ENCODE results near the gene CALHM6.
"Not testable (repeated sequence)": the region's sequence is repeated elsewhere in the genome, so short reads cannot be mapped to it uniquely, and the experiment has no call there.

The CALHM6 gene

DNA sequence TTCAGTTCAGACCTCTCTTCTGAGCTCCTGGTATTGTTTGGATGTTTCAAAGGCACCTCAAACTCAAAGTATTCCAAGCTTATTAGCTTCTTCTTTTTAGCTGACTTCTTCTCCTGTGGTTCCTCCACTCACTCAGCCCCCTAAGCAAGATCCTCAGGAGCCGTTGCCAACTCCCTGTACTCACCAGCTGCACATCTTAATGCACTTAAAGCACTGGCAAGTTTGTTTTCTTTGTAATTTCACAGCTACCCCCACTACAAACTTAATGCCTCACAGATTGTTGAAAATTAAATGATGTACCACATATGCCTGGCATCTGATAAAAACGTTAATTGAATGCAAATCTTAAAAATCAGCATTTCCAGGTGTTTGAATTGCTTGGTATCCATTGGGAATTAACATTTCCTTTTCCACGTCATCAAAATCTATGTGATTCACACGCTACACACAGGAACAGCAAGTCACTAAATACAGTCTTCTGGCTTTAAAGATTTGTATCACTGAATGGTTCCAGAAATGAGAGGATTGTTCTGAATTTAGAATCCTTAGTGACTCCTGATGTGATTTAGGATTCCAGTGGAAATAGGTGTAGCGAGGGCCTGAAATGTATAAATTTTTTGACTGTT is 24.5 kb downstream of the CALHM6 start:
- no peak for DNase-seq

DNA sequence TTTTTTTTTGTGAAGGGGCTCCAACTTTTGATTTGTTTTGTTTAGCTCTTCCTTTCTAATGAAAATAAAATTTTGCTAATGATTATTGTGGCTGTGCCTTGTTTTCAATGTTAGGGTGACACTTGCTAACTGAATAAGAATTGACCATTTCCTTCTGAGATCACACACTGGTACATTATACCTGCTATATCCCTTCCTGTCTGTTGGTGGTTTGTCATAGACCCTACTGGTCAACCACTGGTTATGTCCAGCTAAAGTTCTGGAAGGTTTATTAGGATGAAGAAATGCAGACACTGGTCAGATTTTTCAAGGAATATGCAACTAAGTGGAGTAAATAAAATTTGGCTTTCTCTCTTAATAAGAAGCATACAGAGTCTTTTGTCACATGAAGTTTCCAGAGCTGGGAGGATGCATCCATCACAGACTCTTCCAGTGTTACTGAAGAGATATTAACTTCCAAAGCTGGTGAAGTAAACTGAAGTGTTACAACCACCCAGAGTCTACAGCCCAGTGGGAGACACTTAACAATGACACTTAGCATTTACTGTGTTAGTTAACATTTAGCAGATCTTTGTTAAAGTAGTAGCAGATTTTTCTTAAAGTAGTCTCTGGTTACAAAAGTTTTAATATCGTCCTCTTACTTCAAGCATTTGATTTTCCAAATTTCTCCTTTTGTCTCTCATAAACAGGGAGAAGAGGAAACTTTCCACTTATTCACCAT is 30.6 kb downstream of the CALHM6 start:
- no peak for DNase-seq

DNA sequence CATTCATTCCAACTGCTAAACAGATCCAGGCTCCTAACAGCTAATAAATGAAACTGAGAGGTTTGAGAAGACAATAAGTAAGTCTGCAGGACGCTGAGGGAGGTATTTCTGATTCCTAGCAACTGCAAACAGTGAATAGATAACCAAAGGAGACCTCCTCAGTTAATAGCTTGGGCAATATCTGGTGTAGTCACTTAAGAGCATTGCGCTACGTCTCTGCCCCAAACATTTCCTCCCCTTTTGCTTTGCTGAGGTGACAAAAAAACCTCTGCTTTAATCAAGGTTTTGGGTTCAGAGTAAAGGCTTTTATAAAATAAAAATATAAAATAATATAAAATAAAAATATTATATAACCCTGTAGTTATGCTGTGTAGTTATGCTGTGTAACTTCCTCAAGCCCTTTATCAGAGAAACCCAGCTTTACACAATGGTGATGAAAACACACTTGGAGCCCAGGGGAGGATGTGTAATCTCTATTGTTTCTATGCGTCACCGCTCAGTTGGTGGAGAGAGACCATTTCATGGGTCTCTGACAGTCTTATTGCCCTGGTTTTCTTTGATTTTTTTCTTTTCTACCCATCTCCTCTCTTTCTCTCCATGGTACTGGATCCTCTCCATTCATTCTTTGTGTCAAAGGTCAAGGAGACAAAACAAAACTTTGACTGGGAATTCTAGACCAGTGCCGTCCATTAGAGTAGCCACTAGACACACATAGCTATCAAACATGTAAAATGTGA is 31.3 kb downstream of the CALHM6 start:
- DNase-seq: no peak

DNA sequence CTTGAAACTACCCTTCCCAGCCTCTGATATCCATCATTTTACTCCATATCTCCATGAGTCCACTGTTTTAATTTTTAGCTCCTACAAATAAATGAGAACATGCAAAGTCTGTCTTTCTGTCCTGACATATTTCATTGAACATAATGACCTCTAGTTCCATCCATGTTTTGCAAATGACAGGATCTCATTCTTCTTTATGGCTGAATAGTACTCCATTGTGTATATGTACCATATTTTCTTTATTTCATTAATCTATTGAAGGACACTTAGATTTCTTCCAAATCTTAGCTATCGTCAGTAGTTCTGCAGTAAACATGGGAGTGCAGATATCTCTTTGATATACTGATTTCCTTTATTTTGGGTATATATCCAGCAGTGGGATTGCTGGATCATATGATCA is 34.0 kb downstream of the CALHM6 start:
- not testable (repeated sequence) for DNase-seq

DNA sequence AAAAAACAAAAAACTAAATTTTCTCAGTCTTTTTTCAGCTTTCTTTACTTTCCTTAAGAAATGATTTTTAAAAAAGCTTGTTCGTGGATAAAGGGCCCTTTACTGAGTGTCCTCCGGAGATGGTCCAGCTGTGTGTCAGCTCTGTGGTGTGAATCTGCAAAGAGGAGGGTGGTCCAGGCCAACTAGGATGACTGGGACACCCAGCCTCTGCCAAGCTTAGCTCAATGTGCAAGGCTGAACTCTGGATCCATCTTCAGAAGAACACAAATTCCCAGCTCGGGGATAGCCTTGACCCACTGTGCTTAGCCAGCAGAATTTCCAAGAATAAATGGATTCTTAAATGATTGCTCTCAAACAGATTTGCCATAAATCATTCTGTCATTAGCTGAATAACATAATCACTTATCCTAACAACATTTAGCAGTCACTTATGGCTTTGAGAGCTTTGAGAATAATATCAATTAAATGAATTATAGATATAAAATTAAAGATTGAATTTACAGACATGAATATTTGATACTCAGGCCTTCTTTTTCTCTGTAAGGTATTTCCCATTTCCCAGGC is 36.0 kb downstream of the CALHM6 start:
- DNase-seq: no peak

DNA sequence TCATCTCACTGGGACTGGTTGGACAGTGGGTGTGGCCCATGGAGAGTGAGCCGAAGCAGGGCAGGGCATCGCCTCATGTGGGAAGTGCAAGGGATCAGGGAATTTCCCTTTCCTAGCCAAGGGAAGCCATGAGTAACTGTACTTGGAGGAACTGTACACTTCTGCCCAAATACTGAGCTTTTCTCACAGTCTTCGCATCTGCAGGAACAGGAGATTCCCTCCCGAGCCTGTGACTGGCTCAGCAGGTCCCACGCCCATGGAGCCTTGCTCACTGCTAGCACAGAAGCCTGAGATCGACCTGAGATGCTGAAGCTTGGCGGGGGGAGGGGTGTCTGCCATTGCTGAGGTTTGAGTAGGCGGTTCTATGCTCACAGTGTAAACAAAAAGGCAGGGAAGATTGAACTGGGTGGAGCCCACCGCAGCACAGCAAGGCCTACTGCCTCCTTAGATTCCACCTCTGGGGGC is 39.8 kb downstream of the CALHM6 start:
- DNase-seq: peak; percentile 5

DNA sequence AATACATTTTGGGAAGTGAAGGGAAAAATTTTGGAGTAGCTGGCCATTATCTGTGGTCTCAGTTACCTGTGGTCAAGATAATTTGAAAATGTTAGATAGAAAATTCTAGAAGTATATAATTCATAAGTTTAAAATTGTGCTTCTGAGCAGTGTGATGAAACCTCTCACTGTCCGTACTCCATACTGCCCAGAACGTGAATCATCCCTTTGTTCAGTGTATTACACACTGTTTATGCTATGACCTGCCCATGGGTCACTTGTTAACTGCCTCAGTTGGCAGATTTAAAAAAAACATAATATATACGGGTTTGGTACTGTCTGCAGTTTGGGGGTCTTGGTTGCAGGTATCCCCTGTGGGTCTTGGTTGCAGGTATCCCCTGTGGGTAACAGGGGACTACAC is 46.1 kb downstream of the CALHM6 start:
- no peak for DNase-seq

DNA sequence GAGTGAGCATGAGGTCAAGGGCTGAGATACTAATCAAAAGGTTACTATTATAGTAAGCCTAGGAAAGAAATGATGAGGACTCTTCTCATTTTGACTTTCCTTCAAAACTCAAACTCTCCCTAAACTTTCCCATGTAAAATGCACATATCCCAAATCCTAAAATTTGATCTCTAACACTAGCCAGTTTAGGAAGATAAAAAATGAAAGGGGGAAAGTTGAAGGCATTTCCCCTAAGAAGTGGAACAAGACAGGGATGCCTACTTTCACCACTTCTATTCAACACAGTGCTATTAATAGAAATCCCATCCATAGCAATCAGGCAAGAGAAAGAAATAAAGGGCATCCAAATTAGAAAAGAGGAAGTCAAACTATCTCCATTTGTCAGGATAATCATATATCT is 47.4 kb downstream of the CALHM6 start:
- DNase-seq: no peak

DNA sequence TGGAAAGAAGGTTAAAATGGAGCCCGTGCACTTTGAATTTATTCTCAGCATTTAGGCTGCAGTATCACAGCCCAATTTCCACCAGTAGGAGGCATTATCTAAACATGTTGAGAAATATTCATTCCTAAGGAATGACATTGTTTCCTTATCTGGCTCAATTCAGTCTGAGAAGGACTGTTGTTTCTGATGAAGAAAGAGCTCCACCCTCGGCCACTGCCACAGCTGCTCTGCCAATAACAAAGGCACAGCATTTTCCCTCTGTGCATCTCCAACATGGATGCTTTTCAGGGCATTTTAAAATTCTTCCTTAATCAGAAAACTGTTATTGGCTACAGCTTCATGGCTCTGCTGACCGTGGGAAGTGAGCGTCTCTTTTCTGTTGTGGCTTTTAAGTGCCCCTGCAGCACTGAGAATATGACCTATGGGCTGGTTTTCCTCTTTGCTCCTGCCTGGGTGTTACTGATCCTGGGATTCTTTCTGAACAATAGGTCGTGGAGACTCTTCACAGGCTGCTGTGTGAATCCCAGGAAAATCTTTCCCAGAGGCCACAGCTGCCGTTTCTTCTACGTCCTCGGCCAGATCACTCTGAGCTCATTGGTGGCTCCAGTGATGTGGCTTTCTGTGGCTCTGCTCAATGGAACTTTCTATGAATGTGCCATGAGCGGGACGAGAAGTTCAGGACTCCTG is 50.4 kb downstream of the CALHM6 start, which contains the start of gene CALHM5:
Gene CALHM5 (plus strand): TSS at position 216 of the 687 bp plus-strand sequence. CDS start 58 bp downstream, at position 274.
- DNase-seq: no peak

DNA sequence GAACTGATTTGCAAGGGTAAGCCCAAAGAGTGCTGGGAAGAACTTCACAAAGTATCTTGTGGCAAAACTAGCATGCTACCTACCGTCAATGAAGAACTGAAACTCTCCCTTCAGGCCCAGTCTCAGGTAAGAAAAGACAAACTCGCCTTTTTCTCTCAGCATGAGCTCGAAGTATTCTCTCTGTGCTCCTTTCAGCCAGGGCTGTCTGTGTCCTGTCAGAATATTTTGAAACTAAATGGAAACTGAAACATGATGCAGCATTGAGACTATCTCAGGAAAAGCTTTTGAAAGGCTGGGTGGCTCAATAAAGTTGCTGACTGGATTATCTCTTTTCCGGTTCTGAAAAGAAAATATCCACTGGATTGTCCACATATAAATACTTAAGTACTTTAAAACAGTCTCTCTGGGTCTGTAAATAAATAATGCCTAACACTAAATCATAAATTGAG is 51.0 kb downstream of the CALHM6 start:
- DNase-seq: no peak

DNA sequence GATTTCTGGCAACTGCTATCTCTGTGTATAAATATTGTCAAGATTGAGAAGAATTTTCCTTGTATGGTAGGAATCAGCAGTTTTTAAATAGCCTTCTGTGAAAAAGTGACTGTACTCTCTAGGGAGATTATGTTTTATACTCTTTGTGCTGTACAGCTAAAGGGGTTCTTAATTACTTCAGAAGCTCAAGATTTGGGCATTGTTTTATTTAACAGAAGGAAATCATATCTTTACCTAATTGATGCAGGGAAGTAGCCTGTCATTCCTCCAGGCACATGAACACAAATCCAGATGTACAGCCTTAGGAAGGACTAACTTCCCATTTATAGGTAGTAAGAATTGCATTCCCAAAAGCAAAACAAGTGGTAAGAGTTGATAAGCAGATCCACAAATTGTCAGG is 51.6 kb downstream of the CALHM6 start:
- no peak for DNase-seq

All from CD4-positive, alpha-beta T cell treated with Interleukin-17A for 4 hours (primary cell).